Left ventricle myocardium inferior (tissue), 1 donor: ENCODE measurements around the gene AKIRIN2. TPM values are rescaled to one million over a fixed set of nuclear protein-coding genes. Genes with fewer than 3 reads are reported as not detected.

Experiments
- DNase-seq: peaks from one replicate; pipeline ENCODE4 v3.0.0-alpha.2; 2020
- H3K27ac ChIP-seq: fragments of 200-600 bp; replicated peaks from 2 replicates; pipeline ENCODE4 v1.8.0; 2021
- H3K27me3 ChIP-seq: fragments of 200-600 bp; 2 replicates; pipeline ENCODE4 v1.8.0; 2021; ENCODE audit warnings: low read depth
- H3K36me3 ChIP-seq: fragments of 200-600 bp; 2 replicates; pipeline ENCODE4 v1.8.0; 2021
- H3K4me1 ChIP-seq: fragments of 200-600 bp; 2 replicates; pipeline ENCODE4 v1.8.0; 2021
- H3K4me3 ChIP-seq: fragments of 200-600 bp; 2 replicates; pipeline ENCODE4 v1.8.0; 2021; ENCODE audit warnings: mild to moderate bottlenecking, moderate library complexity
- H3K9me3 ChIP-seq: fragments of 200-600 bp; replicated peaks from 2 replicates; pipeline ENCODE4 v1.8.0; 2021
- intact Hi-C: fragments of 100-400 bp; cut with micrococcal nuclease; formaldehyde crosslinking; loops from one replicate; pipeline ENCODE4 v1.11.0; 2022
- total RNA-seq: library from RNA; stranded (reverse); fragmentation: NEBNext Ultra II Directional; extraction: Animal tissue kit (Norgen Biotek cat#: 25700); gene quantifications from one replicate; pipeline ENCODE4 v1.2.1, GENCODE V29; 2021
- TF ChIP-seq, protein P1 (sequence below): fragments of 200-600 bp; IDR thresholded peaks from 2 replicates; pipeline ENCODE4 v1.8.0; 2021; ENCODE audit warnings: antibody characterized with exemption, mild to moderate bottlenecking, borderline replicate concordance
- donor health status: DM: no; HTN: yes; CAD: no; lungs with severe emphysema.

AKIRIN2 gene
- total RNA-seq, 1 donor from 2014 or later: 42.3 TPM

DNA sequence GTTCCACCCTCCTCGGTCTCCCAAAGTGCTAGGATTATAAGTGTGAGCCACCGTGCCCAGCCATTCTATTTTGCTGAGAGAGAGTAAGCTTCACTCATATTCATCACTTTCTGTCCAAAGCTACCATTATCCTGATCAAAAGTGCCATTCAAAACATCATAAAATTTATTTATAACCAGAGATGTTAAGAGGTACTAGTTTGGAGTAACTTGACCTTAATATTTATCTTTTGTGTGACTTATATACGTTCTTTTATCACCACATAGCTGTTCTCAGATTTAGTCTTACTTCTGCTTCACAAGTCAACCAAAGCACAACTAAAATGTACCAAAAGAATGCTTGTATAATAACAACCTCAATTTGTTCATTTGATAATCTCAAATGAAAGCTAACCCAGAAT is 18.1 kb downstream of the AKIRIN2 start:
- no peak overlapping the region for H3K4me3 ChIP-seq
- no peaks in the 10 kb centered on the region for H3K9me3 ChIP-seq
- TF ChIP-seq, protein P1, sequence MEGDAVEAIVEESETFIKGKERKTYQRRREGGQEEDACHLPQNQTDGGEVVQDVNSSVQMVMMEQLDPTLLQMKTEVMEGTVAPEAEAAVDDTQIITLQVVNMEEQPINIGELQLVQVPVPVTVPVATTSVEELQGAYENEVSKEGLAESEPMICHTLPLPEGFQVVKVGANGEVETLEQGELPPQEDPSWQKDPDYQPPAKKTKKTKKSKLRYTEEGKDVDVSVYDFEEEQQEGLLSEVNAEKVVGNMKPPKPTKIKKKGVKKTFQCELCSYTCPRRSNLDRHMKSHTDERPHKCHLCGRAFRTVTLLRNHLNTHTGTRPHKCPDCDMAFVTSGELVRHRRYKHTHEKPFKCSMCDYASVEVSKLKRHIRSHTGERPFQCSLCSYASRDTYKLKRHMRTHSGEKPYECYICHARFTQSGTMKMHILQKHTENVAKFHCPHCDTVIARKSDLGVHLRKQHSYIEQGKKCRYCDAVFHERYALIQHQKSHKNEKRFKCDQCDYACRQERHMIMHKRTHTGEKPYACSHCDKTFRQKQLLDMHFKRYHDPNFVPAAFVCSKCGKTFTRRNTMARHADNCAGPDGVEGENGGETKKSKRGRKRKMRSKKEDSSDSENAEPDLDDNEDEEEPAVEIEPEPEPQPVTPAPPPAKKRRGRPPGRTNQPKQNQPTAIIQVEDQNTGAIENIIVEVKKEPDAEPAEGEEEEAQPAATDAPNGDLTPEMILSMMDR: no peak
- no peaks in the 10 kb centered on the region for H3K27me3 ChIP-seq
- intact Hi-C loops: no loop called here
- peaks cover 86% of the 10 kb centered on the region for H3K4me1 ChIP-seq
- no peak for DNase-seq
- H3K36me3 ChIP-seq: peaks cover 8% of the 10 kb centered on the region
- H3K27ac ChIP-seq: no peak overlapping the region

DNA sequence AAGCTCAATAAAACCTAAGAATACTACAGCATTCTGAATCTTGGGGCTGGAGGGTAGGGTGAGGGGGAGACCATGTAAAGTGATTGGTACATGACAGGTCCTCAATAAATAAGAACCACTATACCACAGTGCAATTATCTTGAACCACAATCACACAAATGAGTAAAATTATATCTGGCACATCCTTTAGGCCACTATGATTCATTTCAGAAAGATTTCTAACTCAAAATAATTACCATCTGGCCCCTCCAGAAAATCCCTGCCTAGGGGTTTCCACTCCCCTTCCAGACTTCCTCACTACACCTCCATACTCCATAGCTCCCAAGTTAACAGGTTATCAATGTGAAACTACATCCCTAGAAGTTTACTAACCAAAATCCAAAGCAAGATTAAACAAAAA is 19.7 kb downstream of the AKIRIN2 start:
- peaks cover 70% of the 10 kb centered on the region for H3K4me1 ChIP-seq
- intact Hi-C loops: no loop called here

DNA sequence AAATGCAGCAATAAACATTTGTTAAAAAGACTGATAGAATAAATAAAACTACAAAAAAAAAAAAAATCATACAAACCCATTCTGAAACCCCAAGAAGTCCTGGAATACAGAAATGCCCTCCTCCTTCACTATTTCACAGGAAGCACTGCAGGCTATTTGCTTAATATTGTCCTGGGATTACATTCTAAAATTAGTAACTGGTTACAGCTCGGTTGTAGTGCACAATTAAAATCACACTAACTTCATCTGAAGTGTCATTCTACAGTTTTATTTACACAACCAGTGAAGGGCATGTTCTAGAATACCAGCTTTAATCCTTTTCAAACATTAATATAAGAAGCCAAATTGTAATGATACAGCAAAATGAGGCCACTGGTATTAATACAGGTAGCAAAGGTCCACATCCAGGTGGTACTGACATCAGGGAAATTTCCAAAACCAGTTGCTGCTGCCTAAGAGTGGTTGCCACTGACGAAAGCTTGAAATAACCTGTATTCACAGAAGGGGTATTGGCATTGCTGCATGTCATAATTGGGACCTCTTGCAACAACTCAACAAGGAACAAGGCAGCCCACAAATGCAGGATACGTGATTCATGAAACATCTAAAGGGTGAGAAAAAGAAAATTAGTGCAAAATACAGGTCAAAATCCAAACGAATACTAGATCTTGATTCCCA is 26.9 kb downstream of the AKIRIN2 start:
- Histone ChIP-seq H3K27me3 (no peaks in the 10 kb centered on the region), H3K36me3 (peaks cover 36% of the 10 kb centered on the region), H3K4me3 (no peak overlapping the region), H3K4me1 (peaks cover 26% of the 10 kb centered on the region), H3K27ac (peak overlapping the region; percentile 12), H3K9me3 (no peaks in the 10 kb centered on the region)
- no peak for DNase-seq
- TF ChIP-seq, protein P1: no peak
- intact Hi-C loops: no loop called here

More for the DNA sequence above, 19.7 kb downstream of the AKIRIN2 start:
- no peak for DNase-seq
- TF ChIP-seq, protein P1: no peak
- H3K36me3 ChIP-seq: peaks cover 17% of the 10 kb centered on the region
- H3K27ac ChIP-seq: no peak overlapping the region
- no peak overlapping the region for H3K4me3 ChIP-seq
- no peaks in the 10 kb centered on the region for H3K9me3 ChIP-seq
- H3K27me3 ChIP-seq: no peaks in the 10 kb centered on the region

DNA sequence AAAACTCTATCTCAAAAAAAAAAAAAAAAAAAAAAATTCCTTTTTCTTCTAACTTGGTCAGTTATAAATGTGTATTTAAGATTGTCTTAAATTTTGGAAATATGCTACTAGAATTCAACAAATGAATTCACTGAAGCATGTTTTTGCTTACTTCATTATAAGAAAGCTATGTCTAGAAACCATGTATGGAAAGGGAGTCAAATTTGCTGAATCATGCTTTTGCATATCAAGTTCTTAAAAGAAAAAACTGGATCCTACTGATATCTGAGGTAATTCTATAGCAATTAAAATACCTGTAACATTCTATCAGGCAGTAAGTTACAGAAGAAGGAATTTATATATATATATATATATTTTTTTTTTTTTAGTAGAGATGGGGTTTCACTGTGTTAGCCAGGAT is 27.7 kb downstream of the AKIRIN2 start:
- no peaks in the 10 kb centered on the region for H3K9me3 ChIP-seq
- no peak overlapping the region for H3K4me3 ChIP-seq
- peak overlapping the region; percentile 12 for H3K27ac ChIP-seq
- no peak for DNase-seq
- TF ChIP-seq, protein P1: no peak
- peaks cover 21% of the 10 kb centered on the region for H3K4me1 ChIP-seq
- no peaks in the 10 kb centered on the region for H3K27me3 ChIP-seq
- intact Hi-C loops: no loop called here
- peaks cover 29% of the 10 kb centered on the region for H3K36me3 ChIP-seq

DNA sequence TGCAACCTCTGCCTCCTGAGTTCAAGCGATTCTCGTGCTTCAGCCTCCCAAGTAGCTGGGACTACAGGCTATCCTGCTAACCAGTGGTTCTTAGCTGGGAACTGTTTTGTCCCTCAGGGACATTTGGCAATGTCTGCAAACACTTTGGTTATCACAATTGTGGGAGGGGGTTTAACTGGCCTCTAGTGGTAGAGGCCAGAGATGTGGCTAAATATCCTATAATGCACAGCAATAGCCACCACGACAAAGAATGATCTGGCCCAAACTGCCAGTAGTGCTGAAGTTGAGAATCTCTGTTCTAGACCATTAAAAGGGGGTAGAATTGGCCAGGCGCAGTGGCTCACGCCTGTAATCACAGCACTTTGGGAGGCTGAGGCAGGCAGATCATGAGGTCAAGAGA is 28.8 kb downstream of the AKIRIN2 start:
- Histone ChIP-seq H3K36me3 (peaks cover 29% of the 10 kb centered on the region), H3K27ac (no peak overlapping the region), H3K4me1 (peaks cover 21% of the 10 kb centered on the region), H3K27me3 (no peaks in the 10 kb centered on the region), H3K4me3 (no peak overlapping the region), H3K9me3 (no peaks in the 10 kb centered on the region)
- no peak for DNase-seq
- TF ChIP-seq, protein P1: no peak
- intact Hi-C loops: no loop called here
